GM19452 (cell line): ENCODE results near the gene TRIP13.

Experiments used
- ATAC-seq: cut with Tn5 transposase; IDR thresholded peaks from one replicate; pipeline ENCODE4 v1.9.1; 2021; ENCODE audit not compliant: unreplicated experiment

TRIP13 gene

GRCh38 chr5:854966-855743 is 37.5 kb upstream of the TRIP13 start:
- no peak for ATAC-seq

DNA sequence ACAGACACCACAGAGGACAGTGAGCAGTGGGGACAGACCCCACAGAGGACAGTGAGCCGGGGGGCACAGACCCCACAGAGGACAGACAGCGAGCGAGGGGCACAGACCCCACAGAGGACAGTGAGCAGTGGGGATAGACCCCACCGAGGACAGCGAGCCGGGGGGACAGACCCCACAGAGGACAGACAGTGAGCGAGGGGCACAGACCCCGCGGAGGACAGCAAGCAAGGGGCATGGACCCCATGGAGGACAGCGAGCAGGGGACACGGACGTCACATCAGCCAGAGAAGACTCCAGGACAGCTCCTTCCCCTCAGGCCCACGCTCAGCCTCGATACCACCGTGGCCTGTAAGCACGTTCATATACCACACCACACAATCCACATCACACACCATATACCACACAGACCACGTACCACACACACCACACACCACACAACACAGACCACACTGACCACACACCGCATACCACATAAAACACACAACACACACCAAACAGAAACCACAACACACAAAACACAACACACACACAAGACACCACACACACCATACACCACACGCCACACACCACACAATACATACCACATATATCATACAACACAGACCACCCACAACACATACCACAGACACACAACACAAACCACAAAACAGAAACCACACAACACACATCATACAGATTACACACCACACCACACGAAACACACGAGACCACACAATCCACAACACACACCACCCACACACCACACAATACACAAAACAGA is 36.7 kb upstream of the TRIP13 start:
- no peak for ATAC-seq

GRCh38 chr5:856531-857425 is 35.9 kb upstream of the TRIP13 start:
- ATAC-seq, result no peak

GRCh38 chr5:858726-859125 is 34.0 kb upstream of the TRIP13 start:
- no peak for ATAC-seq

DNA sequence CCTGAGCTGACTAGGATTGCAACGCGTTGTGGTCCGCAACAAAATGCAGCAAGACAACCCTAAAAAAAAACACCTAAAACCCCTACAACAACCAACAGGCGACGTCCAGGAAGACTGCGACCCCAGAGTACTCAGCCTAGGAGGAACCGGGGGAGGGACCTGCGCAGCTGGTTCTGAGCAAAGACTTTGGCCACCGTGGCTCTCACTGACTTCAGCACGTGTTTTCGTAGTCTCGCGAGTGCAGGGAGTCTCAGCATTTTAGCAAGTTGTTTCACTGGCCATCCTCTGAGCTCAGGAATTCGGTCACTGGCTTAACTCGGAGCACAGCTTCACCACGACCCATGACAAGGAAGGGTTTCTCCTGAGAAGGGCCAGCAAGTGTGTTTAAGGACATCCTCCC is 33.3 kb upstream of the TRIP13 start:
- no peak for ATAC-seq

DNA sequence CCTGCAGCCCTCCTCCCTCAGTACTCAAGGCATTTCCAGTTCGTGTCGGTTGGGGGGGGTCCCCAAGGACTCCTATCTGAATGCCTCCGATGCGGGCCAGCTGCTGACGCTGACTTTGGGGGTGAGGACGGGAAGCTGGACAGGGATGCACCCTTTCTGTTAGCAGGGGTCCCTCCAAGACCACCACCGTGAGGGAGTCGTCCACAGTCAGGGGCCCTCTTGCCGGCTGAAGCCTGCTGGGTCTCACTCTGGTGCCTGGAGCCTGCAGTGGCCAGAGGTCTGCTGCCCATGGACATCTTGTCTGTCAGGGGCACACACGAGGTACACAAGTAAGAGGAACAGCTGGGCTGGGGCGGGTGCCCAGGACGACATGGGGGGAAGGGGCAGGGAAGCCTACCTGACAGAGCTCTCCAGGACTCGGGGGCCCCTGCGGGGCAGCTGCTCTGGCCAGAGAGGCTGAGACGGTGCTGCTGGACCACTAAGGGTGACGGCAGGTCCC is 32.8 kb upstream of the TRIP13 start:
- no peak for ATAC-seq

DNA sequence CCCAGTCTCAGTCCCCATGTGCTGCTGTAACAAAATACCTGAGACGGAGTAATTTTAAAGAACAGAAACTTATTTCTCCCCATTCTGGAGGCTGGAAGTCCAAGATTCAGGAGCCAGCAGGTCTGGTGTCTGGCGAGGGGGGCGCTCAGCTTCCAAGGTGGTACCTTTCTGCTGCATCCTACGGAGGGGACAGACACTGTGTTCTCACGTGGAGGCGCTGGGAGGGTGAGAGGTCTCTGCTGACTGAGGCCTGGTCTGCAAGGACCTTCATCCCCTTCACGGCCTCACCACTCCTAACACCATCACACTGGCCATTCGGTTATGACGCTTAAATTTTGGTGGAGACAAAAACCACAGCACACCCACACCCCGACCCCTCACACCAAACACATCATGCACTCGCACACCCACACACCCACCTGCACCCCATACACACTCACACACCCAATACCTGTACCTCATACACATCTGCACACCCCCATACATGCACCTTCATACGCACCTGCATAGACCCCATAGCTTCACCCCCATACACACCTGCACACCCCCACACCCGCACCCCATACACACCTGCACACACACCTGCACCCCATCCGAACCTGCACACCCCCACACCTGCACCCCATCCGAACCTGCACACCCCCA is 32.1 kb upstream of the TRIP13 start:
- no peak for ATAC-seq

DNA sequence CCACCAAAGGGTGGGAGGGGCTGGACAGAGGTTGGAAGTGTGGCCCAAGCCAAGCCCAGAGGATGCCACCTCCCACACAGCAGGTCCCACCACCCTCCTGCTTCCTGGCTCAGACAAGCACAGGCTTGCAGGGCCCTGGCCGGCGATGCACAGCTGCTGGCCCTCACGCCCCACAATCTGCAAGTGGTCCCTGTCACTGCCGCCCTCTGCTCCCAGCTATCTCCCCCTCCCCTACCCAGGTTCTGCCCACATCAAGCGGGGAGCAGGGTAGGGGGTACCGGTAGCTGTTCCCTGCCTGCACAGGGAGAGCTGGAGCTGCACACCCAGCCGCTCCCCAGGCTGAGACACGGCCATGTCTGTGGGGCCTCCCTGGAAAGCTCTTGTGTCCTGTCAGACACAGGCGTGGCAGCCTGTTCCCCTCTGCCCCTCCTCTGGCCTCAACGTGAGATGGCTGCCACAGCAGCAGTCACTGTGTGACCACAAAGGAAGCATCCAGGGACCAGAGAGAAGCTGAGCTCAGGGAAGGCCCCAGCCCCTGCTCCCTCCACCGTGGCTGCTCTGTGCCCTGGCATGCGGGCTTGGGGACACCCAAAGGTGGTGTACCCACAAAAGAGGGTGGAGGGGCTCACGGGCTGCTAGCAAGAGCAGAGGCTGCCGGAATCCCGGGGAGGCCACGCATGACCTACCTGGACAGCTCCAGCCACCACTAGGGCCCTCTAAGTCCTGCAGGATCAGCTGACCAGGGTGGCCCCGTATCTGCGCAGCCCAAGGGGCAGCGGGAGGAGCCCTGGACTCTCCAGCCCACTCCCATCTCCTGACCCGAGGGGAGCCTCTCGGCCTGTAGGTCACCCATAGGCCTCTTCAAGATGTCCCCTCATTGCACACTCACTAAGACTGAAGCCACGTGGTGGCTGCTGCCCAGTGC is 31.0 kb upstream of the TRIP13 start:
- ATAC-seq, result no peak

GRCh38 chr5:862367-863243 is 30.1 kb upstream of the TRIP13 start:
- ATAC-seq, result no peak

DNA sequence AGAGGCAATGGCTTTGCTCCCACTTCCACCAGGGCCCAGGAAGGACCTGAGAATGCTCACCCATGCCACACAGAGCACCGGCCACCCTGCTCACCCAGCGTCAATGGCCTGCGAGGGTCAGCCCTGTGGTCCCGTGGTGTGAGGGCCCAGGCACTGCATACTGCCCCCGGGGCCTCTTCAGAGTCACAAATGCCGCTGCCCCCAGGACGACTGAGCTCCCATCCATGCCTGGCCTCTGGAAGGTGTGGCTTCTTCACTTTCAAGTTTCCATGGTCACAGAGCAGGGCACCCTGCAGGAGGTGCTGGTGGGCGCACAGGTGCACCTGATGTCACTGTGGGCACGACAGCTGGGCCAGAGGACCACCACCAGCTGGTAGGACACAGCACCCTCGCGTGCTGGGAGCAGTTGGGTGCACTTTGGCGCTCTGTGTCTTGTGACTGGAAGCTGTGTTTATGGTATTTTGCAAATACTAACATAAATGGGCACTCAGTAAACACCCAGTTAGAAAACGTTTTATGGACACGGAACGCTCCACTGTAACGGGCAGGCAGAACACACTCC is 29.4 kb upstream of the TRIP13 start:
- no peak for ATAC-seq

DNA sequence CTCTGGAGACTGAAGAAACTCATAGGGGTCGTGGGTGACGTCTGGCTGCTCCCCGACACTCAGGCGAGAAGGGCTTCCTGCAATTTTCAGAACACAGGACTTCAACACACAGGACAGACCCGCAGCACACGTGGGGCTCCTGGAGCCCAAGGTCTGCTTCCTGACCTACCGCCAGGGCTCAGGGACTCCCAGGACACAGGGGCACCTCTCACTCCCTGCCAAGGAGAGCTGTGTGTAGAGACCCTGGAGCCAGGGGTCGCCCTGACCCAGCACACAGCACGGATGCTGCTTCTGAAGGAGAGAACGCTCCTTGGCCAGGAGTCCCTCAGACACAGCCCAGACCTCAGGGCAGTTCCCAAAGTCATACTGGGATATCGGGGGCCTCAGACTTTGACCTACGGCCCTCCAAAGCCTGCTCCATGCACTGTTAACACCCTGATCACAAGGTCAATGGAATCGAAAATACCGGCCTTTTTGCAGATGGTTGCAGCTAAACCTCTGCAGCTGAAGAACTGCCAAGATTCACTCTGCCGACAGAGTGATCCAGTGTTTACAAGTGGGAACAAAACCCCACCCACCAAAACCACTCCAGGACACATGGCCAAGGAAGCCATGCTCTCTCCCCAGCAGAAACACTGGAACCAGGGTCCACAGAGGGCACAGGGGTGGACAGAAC is 28.1 kb upstream of the TRIP13 start:
- no peak for ATAC-seq

- ATAC-seq, result no peak
Observed at GRCh38 chr5:865168-865521, 27.5 kb upstream of the TRIP13 start.

GRCh38 chr5:865771-866170 is 26.9 kb upstream of the TRIP13 start:
- ATAC-seq, result no peak

- no peak for ATAC-seq
Observed at GRCh38 chr5:867300-867870, 25.3 kb upstream of the TRIP13 start.

- ATAC-seq, result no peak
Observed at GRCh38 chr5:868428-869135, 24.1 kb upstream of the TRIP13 start.

DNA sequence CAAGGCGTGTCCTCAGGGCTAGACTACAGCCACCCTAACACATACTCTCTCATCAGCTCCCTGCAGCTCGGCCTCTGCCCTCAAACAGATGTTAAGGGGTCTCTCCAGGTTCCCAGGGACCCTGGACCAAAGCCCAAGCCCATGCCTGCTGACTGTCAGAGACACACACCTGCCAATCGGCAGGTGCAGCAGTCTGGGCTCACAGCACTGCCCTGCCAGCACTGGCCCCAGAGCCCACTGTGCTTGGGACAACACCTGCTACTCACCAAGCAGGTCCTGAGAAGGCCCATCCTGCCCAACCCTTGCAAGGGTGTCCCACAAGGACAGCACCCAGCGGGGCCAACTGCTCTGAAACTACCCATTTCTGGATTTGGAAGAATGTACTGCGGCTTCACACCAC is 21.7 kb upstream of the TRIP13 start:
- no peak for ATAC-seq
